ENCODE measurements around the gene SLC35F2. TPM values are rescaled to one million over a fixed set of nuclear protein-coding genes. Genes with fewer than 3 reads are reported as not detected.
"Not testable (repeated sequence)": the region's sequence is repeated elsewhere in the genome, so short reads cannot be mapped to it uniquely, and the experiment has no call there.

SLC35F2 gene
- total RNA-seq, 1 donor from 2014 or later, result 22.0 TPM

GRCh38 chr11:107789767-107790166 is 68.8 kb downstream of the SLC35F2 start:
- DNase-seq (ENCODE audit: low spot score), result no peak

GRCh38 chr11:107787733-107788132 is 70.9 kb downstream of the SLC35F2 start:
- no peak for DNase-seq (ENCODE audit: low spot score)

- no peak for DNase-seq (ENCODE audit: low spot score)
Measured at GRCh38 chr11:107785401-107785800, 73.2 kb downstream of the SLC35F2 start.

GRCh38 chr11:107783121-107783520 is 75.5 kb downstream of the SLC35F2 start:
- no peak for DNase-seq (ENCODE audit: low spot score)

GRCh38 chr11:107780775-107781174 is 77.8 kb downstream of the SLC35F2 start:
- no peak for DNase-seq (ENCODE audit: low spot score)

- no peak for DNase-seq (ENCODE audit: low spot score)
Measured at GRCh38 chr11:107780136-107780535, 78.5 kb downstream of the SLC35F2 start.

- no peak for DNase-seq (ENCODE audit: low spot score)
Measured at GRCh38 chr11:107778839-107779517, 79.6 kb downstream of the SLC35F2 start.

GRCh38 chr11:107777110-107777509 is 81.5 kb downstream of the SLC35F2 start:
- DNase-seq (ENCODE audit: low spot score), result no peak

- DNase-seq (ENCODE audit: low spot score), result no peak
Measured at GRCh38 chr11:107776062-107776461, 82.5 kb downstream of the SLC35F2 start.

- DNase-seq (ENCODE audit: low spot score), result no peak
Measured at GRCh38 chr11:107770551-107770951, 88.0 kb downstream of the SLC35F2 start.

GRCh38 chr11:107769189-107769588 is 89.4 kb downstream of the SLC35F2 start:
- no peak for DNase-seq (ENCODE audit: low spot score)

- DNase-seq (ENCODE audit: low spot score), result not testable (repeated sequence)
Measured at GRCh38 chr11:107758719-107759355, 99.8 kb downstream of the SLC35F2 start.

GRCh38 chr11:107757661-107758060 is 100.9 kb downstream of the SLC35F2 start:
- no peak for DNase-seq (ENCODE audit: low spot score)

GRCh38 chr11:107756553-107756952 is 102.0 kb downstream of the SLC35F2 start:
- no peak for DNase-seq (ENCODE audit: low spot score)

- DNase-seq (ENCODE audit: low spot score), result no peak
Measured at GRCh38 chr11:107752949-107753822, 105.4 kb downstream of the SLC35F2 start.

- no peak for DNase-seq (ENCODE audit: low spot score)
Measured at GRCh38 chr11:107752508-107752907, 106.1 kb downstream of the SLC35F2 start.

GRCh38 chr11:107751082-107751481 is 107.5 kb downstream of the SLC35F2 start:
- DNase-seq (ENCODE audit: low spot score), result no peak

- DNase-seq (ENCODE audit: low spot score), result no peak
Measured at GRCh38 chr11:107750313-107750712, 108.3 kb downstream of the SLC35F2 start.

- no peak for DNase-seq (ENCODE audit: low spot score)
Measured at GRCh38 chr11:107747622-107748021, 111.0 kb downstream of the SLC35F2 start.

GRCh38 chr11:107744736-107745135 is 113.9 kb downstream of the SLC35F2 start:
- no peak for DNase-seq (ENCODE audit: low spot score)

- no peak for DNase-seq (ENCODE audit: low spot score)
Measured at GRCh38 chr11:107743191-107743590, 115.4 kb downstream of the SLC35F2 start.

GRCh38 chr11:107741044-107741823 is 117.4 kb downstream of the SLC35F2 start:
- no peak for DNase-seq (ENCODE audit: low spot score)
